Panc1 (cell line): ENCODE data around the gene LSM10.

Source experiments
- CTCF ChIP-seq: fragments of 450-650 bp; IDR thresholded peaks from 2 replicates; pipeline ENCODE4 v1.5.1; 2017; ENCODE audit warnings: mild to moderate bottlenecking
- POLR2AphosphoS5 ChIP-seq: IDR thresholded peaks from 2 replicates; pipeline ENCODE4 v1.6.1; 2012; ENCODE audit warnings: mild to moderate bottlenecking, low read depth, low read length, moderate library complexity
- SIN3A ChIP-seq: IDR thresholded peaks from 2 replicates; pipeline ENCODE4 v1.6.1; 2012; ENCODE audit warnings: low read depth, mild to moderate bottlenecking, low read length, moderate library complexity, borderline replicate concordance; ENCODE audit not compliant: insufficient read depth
- TF ChIP-seq, protein P1 (sequence below), 2 experiments: IDR thresholded peaks; 2 replicates each; pipeline ENCODE4 v1.6.1; 2011 to 2012; ENCODE audit warnings: low read depth in 2 of 2, control low read depth in 1 of 2, low read length in 1 of 2, mild to moderate bottlenecking in 1 of 2, moderate library complexity in 1 of 2; ENCODE audit not compliant: insufficient read depth in 1 of 2

DNA sequence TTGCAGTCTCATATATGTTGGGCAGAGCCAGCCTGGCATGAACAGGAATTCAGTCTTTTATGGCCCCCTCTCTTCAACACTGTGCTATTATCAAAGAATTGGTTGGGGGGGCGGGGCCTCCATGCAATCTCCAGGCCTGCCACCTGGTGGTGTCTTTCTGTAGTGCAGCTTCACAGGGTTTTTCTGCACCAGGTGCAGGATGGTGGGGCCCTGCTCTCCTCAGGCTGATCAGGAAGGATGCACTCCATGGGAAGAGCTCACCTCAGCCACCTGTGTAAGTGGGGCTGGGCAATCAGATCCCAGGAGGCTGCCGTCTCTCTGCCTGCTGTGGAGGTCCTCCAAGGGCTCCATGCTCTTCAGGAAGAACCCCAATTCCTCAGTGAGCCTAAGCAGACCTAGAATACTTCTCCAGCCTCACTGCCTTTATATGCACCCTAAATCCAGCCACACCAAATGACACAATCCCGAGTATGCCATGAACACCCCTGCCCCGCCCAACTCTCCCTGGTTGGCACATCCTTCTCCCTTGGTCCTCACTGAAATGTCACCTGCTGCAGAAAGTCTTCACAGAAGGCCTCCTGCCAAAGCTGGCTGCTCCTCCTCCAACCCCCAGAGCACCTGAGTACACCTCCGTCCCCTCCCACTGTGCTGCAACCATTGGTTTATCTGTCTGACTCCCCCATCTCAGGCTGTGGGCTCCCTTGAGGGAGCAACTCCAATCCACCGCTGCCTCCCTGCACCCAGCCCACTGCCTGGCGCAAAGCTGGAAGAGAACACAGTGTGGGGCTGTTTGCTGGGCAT, 28.4 kb downstream of the LSM10 start:
- peak; percentile 95 for TF ChIP-seq CTCF
- TF ChIP-seq, protein P1, sequence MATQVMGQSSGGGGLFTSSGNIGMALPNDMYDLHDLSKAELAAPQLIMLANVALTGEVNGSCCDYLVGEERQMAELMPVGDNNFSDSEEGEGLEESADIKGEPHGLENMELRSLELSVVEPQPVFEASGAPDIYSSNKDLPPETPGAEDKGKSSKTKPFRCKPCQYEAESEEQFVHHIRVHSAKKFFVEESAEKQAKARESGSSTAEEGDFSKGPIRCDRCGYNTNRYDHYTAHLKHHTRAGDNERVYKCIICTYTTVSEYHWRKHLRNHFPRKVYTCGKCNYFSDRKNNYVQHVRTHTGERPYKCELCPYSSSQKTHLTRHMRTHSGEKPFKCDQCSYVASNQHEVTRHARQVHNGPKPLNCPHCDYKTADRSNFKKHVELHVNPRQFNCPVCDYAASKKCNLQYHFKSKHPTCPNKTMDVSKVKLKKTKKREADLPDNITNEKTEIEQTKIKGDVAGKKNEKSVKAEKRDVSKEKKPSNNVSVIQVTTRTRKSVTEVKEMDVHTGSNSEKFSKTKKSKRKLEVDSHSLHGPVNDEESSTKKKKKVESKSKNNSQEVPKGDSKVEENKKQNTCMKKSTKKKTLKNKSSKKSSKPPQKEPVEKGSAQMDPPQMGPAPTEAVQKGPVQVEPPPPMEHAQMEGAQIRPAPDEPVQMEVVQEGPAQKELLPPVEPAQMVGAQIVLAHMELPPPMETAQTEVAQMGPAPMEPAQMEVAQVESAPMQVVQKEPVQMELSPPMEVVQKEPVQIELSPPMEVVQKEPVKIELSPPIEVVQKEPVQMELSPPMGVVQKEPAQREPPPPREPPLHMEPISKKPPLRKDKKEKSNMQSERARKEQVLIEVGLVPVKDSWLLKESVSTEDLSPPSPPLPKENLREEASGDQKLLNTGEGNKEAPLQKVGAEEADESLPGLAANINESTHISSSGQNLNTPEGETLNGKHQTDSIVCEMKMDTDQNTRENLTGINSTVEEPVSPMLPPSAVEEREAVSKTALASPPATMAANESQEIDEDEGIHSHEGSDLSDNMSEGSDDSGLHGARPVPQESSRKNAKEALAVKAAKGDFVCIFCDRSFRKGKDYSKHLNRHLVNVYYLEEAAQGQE (IDR thresholded peaks at IDR 0.05; ENCODE audit: insufficient read depth in 1 of 2, low read depth in 2 of 2, low read length in 1 of 2) = no peak
- TF ChIP-seq POLR2AphosphoS5 = no peak
- no peak for TF ChIP-seq SIN3A
